Measurements from ENCODE around the gene RRAGA. TPM values are rescaled to one million over a fixed set of nuclear protein-coding genes. Genes with fewer than 3 reads are reported as not detected.

Gene RRAGA
- total and polyA plus RNA-seq, 9 of the 15 experiments (the other 6 are each of a cell fraction or from before 2014, with no cell fraction given) = 6.0 to 44.7 (median 18.8) TPM

DNA sequence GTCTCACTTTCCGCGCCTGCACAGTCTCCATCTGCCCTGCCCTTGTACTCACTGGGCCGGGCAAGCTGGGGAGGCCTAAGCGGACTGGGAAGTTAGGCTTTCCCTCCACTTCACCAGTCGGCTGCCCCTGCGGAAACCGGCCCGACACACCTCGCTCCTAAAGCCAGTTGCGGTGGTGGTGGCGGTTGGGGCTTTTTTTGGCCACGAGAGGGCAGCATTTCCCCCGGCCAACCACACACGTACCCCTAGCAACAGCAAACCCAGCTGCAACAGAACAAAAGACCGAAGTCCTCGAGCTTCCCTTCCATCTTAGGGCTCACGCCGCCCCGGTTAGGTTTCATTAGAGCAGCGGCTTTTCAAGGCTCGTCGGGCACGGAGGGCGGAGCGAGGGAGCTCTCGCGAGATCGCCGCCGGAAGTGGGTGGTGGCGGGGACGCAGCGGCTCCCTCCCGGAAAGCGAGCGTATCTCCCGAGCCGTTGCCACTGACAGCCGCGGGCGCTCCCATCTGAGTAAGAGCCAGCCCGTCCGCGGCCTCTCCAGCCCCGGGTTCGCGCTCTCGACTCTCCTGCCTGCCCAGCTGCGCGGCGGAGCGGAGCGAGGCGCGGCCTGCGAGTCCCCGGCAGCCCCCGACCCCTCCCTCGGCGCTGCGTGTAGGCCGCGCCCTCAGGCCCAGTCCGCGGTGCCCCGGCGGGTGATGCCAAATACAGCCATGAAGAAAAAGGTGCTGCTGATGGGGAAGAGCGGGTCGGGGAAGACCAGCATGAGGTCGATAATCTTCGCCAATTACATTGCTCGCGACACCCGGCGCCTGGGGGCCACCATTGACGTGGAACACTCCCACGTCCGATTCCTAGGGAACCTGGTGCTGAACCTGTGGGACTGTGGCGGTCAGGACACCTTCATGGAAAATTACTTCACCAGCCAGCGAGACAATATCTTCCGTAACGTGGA lies at the start of gene RRAGA (continued):
- peak; percentile 59 to 80 (median 71) for TF ChIP-seq CTCF (IDR thresholded peaks at IDR 0.05 in 2 of 3, conservative IDR thresholded peaks at IDR 0.05 in 1 of 3; ENCODE audit: insufficient read depth in 2 of 3, low read depth in 1 of 3, low read length in 3 of 3)
- peak; percentile 89 for TF ChIP-seq ZBTB1 (CRISPR knock-in tag; IDR thresholded peaks at IDR 0.05; ENCODE audit: borderline replicate concordance, low read depth)
- 0 out of 2 replicates have a peak, but pooled peaks have one; percentile 48 for TF ChIP-seq TGIF2 (CRISPR knock-in tag; IDR thresholded peaks at IDR 0.05)
- no peak for TF ChIP-seq CEBPG (CRISPR knock-in tag; IDR thresholded peaks at IDR 0.05)
- TF ChIP-seq CEBPG (tag; conservative IDR thresholded peaks at IDR 0.05 in 1 of 2, IDR thresholded peaks at IDR 0.05 in 1 of 2) = no peak
- no peak for TF ChIP-seq RFX5 (IDR thresholded peaks at IDR 0.05; ENCODE audit: low read depth, low read length)
- peak; percentile 97 for TF ChIP-seq RBFOX2 (IDR thresholded peaks at IDR 0.05; ENCODE audit: low read depth, low read length)
- TF ChIP-seq KDM5B (IDR thresholded peaks at IDR 0.05; ENCODE audit: insufficient replicate concordance, low read depth, low read length) = peak; percentile 98
- 0 out of 2 replicates have a peak, but pooled peaks have one; percentile 16 for TF ChIP-seq FOSL1 (tag; conservative IDR thresholded peaks at IDR 0.05)
- peak; percentile 67 for TF ChIP-seq HNRNPLL (IDR thresholded peaks at IDR 0.05; ENCODE audit: low read depth, low read length, poor library complexity, severe bottlenecking)
- TF ChIP-seq LCOR (CRISPR knock-in tag; IDR thresholded peaks at IDR 0.05) = peak; percentile 53; the same call in 1 of the 2 replicates
- TF ChIP-seq ATF7 (IDR thresholded peaks at IDR 0.05) = peak; percentile 63
- 0 out of 2 replicates have a peak, but pooled peaks have one; percentile 13 for TF ChIP-seq HDAC2 (IDR thresholded peaks at IDR 0.05)
- TF ChIP-seq ESRRB (CRISPR knock-in tag; IDR thresholded peaks at IDR 0.05; ENCODE audit: borderline replicate concordance) = no peak
- TF ChIP-seq DIDO1 (tag; IDR thresholded peaks at IDR 0.05; ENCODE audit: low read depth) = 0 out of 2 replicates have a peak, but pooled peaks have one; percentile 47
- TF ChIP-seq XRCC5 (IDR thresholded peaks at IDR 0.05; ENCODE audit: low read depth, low read length) = 0 out of 2 replicates have a peak, but pooled peaks have one; percentile 29
- 0 out of 2 replicates have a peak, but pooled peaks have one; percentile 74 for TF ChIP-seq CBFB (CRISPR knock-in tag; IDR thresholded peaks at IDR 0.05)
- TF ChIP-seq, protein P1, sequence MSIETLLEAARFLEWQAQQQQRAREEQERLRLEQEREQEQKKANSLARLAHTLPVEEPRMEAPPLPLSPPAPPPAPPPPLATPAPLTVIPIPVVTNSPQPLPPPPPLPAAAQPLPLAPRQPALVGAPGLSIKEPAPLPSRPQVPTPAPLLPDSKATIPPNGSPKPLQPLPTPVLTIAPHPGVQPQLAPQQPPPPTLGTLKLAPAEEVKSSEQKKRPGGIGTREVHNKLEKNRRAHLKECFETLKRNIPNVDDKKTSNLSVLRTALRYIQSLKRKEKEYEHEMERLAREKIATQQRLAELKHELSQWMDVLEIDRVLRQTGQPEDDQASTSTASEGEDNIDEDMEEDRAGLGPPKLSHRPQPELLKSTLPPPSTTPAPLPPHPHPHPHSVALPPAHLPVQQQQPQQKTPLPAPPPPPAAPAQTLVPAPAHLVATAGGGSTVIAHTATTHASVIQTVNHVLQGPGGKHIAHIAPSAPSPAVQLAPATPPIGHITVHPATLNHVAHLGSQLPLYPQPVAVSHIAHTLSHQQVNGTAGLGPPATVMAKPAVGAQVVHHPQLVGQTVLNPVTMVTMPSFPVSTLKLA (conservative IDR thresholded peaks at IDR 0.05) = peak; percentile 42 to 68; a peak in 2 of 4 replicates
- TF ChIP-seq, protein P2, sequence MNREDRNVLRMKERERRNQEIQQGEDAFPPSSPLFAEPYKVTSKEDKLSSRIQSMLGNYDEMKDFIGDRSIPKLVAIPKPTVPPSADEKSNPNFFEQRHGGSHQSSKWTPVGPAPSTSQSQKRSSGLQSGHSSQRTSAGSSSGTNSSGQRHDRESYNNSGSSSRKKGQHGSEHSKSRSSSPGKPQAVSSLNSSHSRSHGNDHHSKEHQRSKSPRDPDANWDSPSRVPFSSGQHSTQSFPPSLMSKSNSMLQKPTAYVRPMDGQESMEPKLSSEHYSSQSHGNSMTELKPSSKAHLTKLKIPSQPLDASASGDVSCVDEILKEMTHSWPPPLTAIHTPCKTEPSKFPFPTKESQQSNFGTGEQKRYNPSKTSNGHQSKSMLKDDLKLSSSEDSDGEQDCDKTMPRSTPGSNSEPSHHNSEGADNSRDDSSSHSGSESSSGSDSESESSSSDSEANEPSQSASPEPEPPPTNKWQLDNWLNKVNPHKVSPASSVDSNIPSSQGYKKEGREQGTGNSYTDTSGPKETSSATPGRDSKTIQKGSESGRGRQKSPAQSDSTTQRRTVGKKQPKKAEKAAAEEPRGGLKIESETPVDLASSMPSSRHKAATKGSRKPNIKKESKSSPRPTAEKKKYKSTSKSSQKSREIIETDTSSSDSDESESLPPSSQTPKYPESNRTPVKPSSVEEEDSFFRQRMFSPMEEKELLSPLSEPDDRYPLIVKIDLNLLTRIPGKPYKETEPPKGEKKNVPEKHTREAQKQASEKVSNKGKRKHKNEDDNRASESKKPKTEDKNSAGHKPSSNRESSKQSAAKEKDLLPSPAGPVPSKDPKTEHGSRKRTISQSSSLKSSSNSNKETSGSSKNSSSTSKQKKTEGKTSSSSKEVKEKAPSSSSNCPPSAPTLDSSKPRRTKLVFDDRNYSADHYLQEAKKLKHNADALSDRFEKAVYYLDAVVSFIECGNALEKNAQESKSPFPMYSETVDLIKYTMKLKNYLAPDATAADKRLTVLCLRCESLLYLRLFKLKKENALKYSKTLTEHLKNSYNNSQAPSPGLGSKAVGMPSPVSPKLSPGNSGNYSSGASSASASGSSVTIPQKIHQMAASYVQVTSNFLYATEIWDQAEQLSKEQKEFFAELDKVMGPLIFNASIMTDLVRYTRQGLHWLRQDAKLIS (CRISPR knock-in tag; IDR thresholded peaks at IDR 0.05) = peak; percentile 70
